Mesenchymal stem cell (in vitro differentiated cells and primary cell): ENCODE data around the gene DFFA.

ENCODE experiments used
- DNase-seq: peaks from one replicate; pipeline ENCODE4 v3.0.0-alpha.2; 2013
- H2AFZ ChIP-seq: one replicate; pipeline ENCODE4 v1.6.1; 2013; ENCODE audit warnings: low read depth, mild to moderate bottlenecking, control low read depth, inconsistent platforms, low read length, moderate library complexity
- H2AK5ac ChIP-seq: 2 replicates; pipeline ENCODE4 v1.6.1; 2013; ENCODE audit warnings: low read length, moderate library complexity, mild to moderate bottlenecking, inconsistent platforms; ENCODE audit not compliant: severe bottlenecking
- H2BK120ac ChIP-seq: one replicate; pipeline ENCODE4 v1.6.1; 2013; ENCODE audit warnings: low read depth, mild to moderate bottlenecking, inconsistent platforms, low read length, moderate library complexity
- H2BK12ac ChIP-seq, 2 experiments: one replicate each; pipeline ENCODE4 v1.6.1; 2013; ENCODE audit warnings: inconsistent platforms in 2 of 2, low read length in 2 of 2, mild to moderate bottlenecking in 2 of 2, moderate library complexity in 2 of 2, control low read depth in 1 of 2
- H2BK15ac ChIP-seq: one replicate; pipeline ENCODE4 v1.6.1; 2013; ENCODE audit warnings: mild to moderate bottlenecking, low read depth, inconsistent platforms; ENCODE audit not compliant: poor library complexity, severe bottlenecking
- H2BK5ac ChIP-seq: 2 replicates; pipeline ENCODE4 v1.6.1; 2013; ENCODE audit warnings: low read depth, mild to moderate bottlenecking, low read length, control low read depth, inconsistent platforms; ENCODE audit not compliant: poor library complexity, severe bottlenecking
- H3K14ac ChIP-seq, 2 experiments: one replicate each; pipeline ENCODE4 v1.6.1; 2013; ENCODE audit warnings: inconsistent platforms in 2 of 2, low read length in 2 of 2, control low read depth in 1 of 2, mild to moderate bottlenecking in 1 of 2, moderate library complexity in 1 of 2
- H3K18ac ChIP-seq, 2 experiments: one replicate each; pipeline ENCODE4 v1.6.1; 2013; ENCODE audit warnings: inconsistent platforms in 2 of 2, low read length in 2 of 2, control low read depth in 1 of 2, low read depth in 1 of 2, mild to moderate bottlenecking in 1 of 2
- H3K23ac ChIP-seq, 2 experiments: one replicate each; pipeline ENCODE4 v1.6.1; 2013; ENCODE audit warnings: inconsistent platforms in 2 of 2, low read length in 2 of 2, mild to moderate bottlenecking in 2 of 2, moderate library complexity in 2 of 2, control low read depth in 1 of 2
- H3K27ac ChIP-seq: 2 replicates; pipeline ENCODE4 v1.5.1; 2013; ENCODE audit warnings: mild to moderate bottlenecking, moderate library complexity, low read length, control low read depth, inconsistent platforms; ENCODE audit not compliant: poor library complexity, severe bottlenecking
- H3K27me3 ChIP-seq, 2 experiments: 2 replicates each; pipeline versions ENCODE4 v1.6.1 to v1.7.0; 2013; ENCODE audit warnings: low read length in 2 of 2, mild to moderate bottlenecking in 2 of 2, moderate library complexity in 2 of 2, control low read depth in 1 of 2, inconsistent platforms in 1 of 2; ENCODE audit not compliant: control insufficient read depth in 1 of 2, insufficient read depth in 1 of 2
- H3K36me3 ChIP-seq, 2 experiments: 2 replicates each; pipeline versions ENCODE4 v1.6.1 to v1.7.0; 2013; ENCODE audit warnings: low read length in 2 of 2, control low read depth in 1 of 2, inconsistent platforms in 1 of 2, low read depth in 1 of 2, mild to moderate bottlenecking in 1 of 2; ENCODE audit not compliant: insufficient read depth in 2 of 2, control insufficient read depth in 1 of 2
- H3K4ac ChIP-seq, 2 experiments: one replicate each; pipeline ENCODE4 v1.6.1; 2013; ENCODE audit warnings: inconsistent platforms in 2 of 2, low read length in 2 of 2, mild to moderate bottlenecking in 2 of 2, moderate library complexity in 2 of 2, control low read depth in 1 of 2, low read depth in 1 of 2
- H3K4me1 ChIP-seq: 2 replicates; pipeline ENCODE4 v1.6.1; 2013; ENCODE audit warnings: low read depth, low read length, control low read depth; ENCODE audit not compliant: control insufficient read depth, insufficient read depth
- H3K4me2 ChIP-seq: 2 replicates; pipeline ENCODE4 v1.6.1; 2013; ENCODE audit warnings: low read length, mild to moderate bottlenecking, inconsistent platforms; ENCODE audit not compliant: poor library complexity, severe bottlenecking
- H3K4me3 ChIP-seq, 2 experiments: 2 replicates each; pipeline versions ENCODE4 v1.5.1 to v1.7.0; 2013; ENCODE audit warnings: low read length in 2 of 2, mild to moderate bottlenecking in 2 of 2, control low read depth in 1 of 2, low read depth in 1 of 2; ENCODE audit not compliant: insufficient read depth in 1 of 2
- H3K79me1 ChIP-seq: replicated peaks from 2 replicates; pipeline ENCODE4 v1.6.1; 2013; ENCODE audit warnings: mild to moderate bottlenecking, control low read depth, low read length, inconsistent platforms; ENCODE audit not compliant: poor library complexity, severe bottlenecking
- H3K9ac ChIP-seq: 2 replicates; pipeline ENCODE4 v1.7.0; 2013; ENCODE audit warnings: mild to moderate bottlenecking, low read length, moderate library complexity
- H3K9me3 ChIP-seq: 2 replicates; pipeline ENCODE4 v1.7.0; 2013; ENCODE audit warnings: mild to moderate bottlenecking, low read length; ENCODE audit not compliant: control insufficient read depth
- H4K8ac ChIP-seq: one replicate; pipeline ENCODE4 v1.6.1; 2013; ENCODE audit warnings: inconsistent platforms, mild to moderate bottlenecking, low read length, moderate library complexity
- H4K91ac ChIP-seq: one replicate; pipeline ENCODE4 v1.6.1; 2013; ENCODE audit warnings: mild to moderate bottlenecking, low read length, inconsistent platforms
- WGBS: methylation state at CpG from one replicate; pipeline ENCODE4 v1.1.7; 2013; ENCODE audit warnings: mixed read lengths; 5-methylcytosine and 5-hydroxymethylcytosine counted together

Gene DFFA

GRCh38 chr1:10515976-10516750 is 43.8 kb upstream of the DFFA start:
- H3K4me3 ChIP-seq, result no peak overlapping the region
- 97% methylated on average over 6 of the region's 6 CpGs for WGBS
- H2BK15ac ChIP-seq, result no peak overlapping the region
- H4K8ac ChIP-seq, result no peak overlapping the region
- H3K4ac ChIP-seq, result no peak overlapping the region
- no peak overlapping the region for H4K91ac ChIP-seq
- no peak overlapping the region for H3K4me2 ChIP-seq
- no peak overlapping the region for H2AK5ac ChIP-seq
- H3K14ac ChIP-seq, result no peak overlapping the region
- H3K79me1 ChIP-seq, result peaks cover 19% of the 10 kb centered on the region
- H3K27ac ChIP-seq, result no peak overlapping the region
- H3K9ac ChIP-seq, result no peak overlapping the region
- no peaks in the 10 kb centered on the region for H3K27me3 ChIP-seq
- no peak for DNase-seq
- H2AFZ ChIP-seq, result no peak overlapping the region
- H3K9me3 ChIP-seq, result no peaks in the 10 kb centered on the region
- no peak overlapping the region for H2BK12ac ChIP-seq
- no peaks in the 10 kb centered on the region for H3K36me3 ChIP-seq
- H2BK120ac ChIP-seq, result no peak overlapping the region
- no peak overlapping the region for H3K23ac ChIP-seq
- H2BK5ac ChIP-seq, result no peak overlapping the region
- H3K4me1 ChIP-seq, result peaks cover 27% of the 10 kb centered on the region
- no peak overlapping the region for H3K18ac ChIP-seq

GRCh38 chr1:10515301-10515975 is 43.1 kb upstream of the DFFA start:
- Histone ChIP-seq H2BK12ac (no peak overlapping the region), H3K27ac (no peak overlapping the region), H3K36me3 (no peaks in the 10 kb centered on the region), H3K4me2 (no peak overlapping the region), H3K27me3 (no peaks in the 10 kb centered on the region), H4K91ac (no peak overlapping the region), H3K9me3 (no peaks in the 10 kb centered on the region), H2BK120ac (no peak overlapping the region), H3K4me3 (no peak overlapping the region), H3K9ac (no peak overlapping the region), H3K23ac (no peak overlapping the region), H3K4ac (no peak overlapping the region), H2AFZ (no peak overlapping the region), H3K79me1 (peaks cover 16% of the 10 kb centered on the region), H3K18ac (no peak overlapping the region), H2BK5ac (no peak overlapping the region), H4K8ac (no peak overlapping the region), H2AK5ac (no peak overlapping the region), H3K14ac (no peak overlapping the region), H2BK15ac (no peak overlapping the region), H3K4me1 (peaks cover 30% of the 10 kb centered on the region)
- DNase-seq, result no peak
- 70% methylated on average over 8 of the region's 10 CpGs for WGBS

- H2BK5ac ChIP-seq, result no peak overlapping the region
- no peak overlapping the region for H2BK12ac ChIP-seq
- H2AFZ ChIP-seq, result no peak overlapping the region
- H3K18ac ChIP-seq, result no peak overlapping the region
- peaks cover 32% of the 10 kb centered on the region for H3K4me1 ChIP-seq
- no peak overlapping the region for H2BK120ac ChIP-seq
- 78% methylated on average over 6 of the region's 8 CpGs for WGBS
- no peak overlapping the region for H3K4ac ChIP-seq
- H2BK15ac ChIP-seq, result no peak overlapping the region
- H3K27ac ChIP-seq, result no peak overlapping the region
- H3K9me3 ChIP-seq, result no peaks in the 10 kb centered on the region
- H3K9ac ChIP-seq, result no peak overlapping the region
- peak overlapping the region; percentile 4 for H2AK5ac ChIP-seq
- no peak overlapping the region for H3K4me3 ChIP-seq
- H3K23ac ChIP-seq, result no peak overlapping the region
- H4K91ac ChIP-seq, result no peak overlapping the region
- H3K14ac ChIP-seq, result no peak overlapping the region
- peak; percentile 61 for DNase-seq
- no peak overlapping the region for H4K8ac ChIP-seq
- no peak overlapping the region for H3K4me2 ChIP-seq
- peaks cover 12% of the 10 kb centered on the region for H3K79me1 ChIP-seq
- no peaks in the 10 kb centered on the region for H3K36me3 ChIP-seq
- no peaks in the 10 kb centered on the region for H3K27me3 ChIP-seq
These were observed 42.3 kb upstream of the DFFA start for GRCh38 chr1:10514490-10515235.

GRCh38 chr1:10513199-10513598 is 40.9 kb upstream of the DFFA start:
- Histone ChIP-seq H3K18ac (no peak overlapping the region), H4K8ac (no peak overlapping the region), H4K91ac (no peak overlapping the region), H3K14ac (no peak overlapping the region), H3K23ac (no peak overlapping the region), H3K4ac (no peak overlapping the region), H3K9ac (no peak overlapping the region), H2BK120ac (no peak overlapping the region), H3K36me3 (no peaks in the 10 kb centered on the region), H3K9me3 (no peaks in the 10 kb centered on the region), H2BK15ac (no peak overlapping the region), H3K4me2 (no peak overlapping the region), H3K27ac (no peak overlapping the region), H3K79me1 (peaks cover 11% of the 10 kb centered on the region), H2AFZ (no peak overlapping the region), H2BK12ac (no peak overlapping the region), H2AK5ac (no peak overlapping the region), H3K4me3 (no peak overlapping the region), H3K4me1 (peaks cover 37% of the 10 kb centered on the region), H3K27me3 (no peaks in the 10 kb centered on the region), H2BK5ac (no peak overlapping the region)
- WGBS, result 98% methylated on average over 5 of the region's 5 CpGs
- no peak for DNase-seq
